ENCODE results near the gene SLC43A2. TPM values are rescaled to one million over a fixed set of nuclear protein-coding genes. Genes with fewer than 3 reads are reported as not detected.
A peak's percentile ranks its signal among the peaks of the same experiment; 100 is the strongest.
"Not testable (repeated sequence)": the region's sequence is repeated elsewhere in the genome, so short reads cannot be mapped to it uniquely, and the experiment has no call there.

The SLC43A2 gene
- total RNA-seq, result 39.9 TPM
- long read RNA-seq, full-length matches to known transcripts, result 40 of 86 reads
- long read RNA-seq, partial matches to known transcripts, result 20 of 86 reads
- long read RNA-seq, other reads (novel, unspliced or antisense), result 26 of 86 reads

DNA sequence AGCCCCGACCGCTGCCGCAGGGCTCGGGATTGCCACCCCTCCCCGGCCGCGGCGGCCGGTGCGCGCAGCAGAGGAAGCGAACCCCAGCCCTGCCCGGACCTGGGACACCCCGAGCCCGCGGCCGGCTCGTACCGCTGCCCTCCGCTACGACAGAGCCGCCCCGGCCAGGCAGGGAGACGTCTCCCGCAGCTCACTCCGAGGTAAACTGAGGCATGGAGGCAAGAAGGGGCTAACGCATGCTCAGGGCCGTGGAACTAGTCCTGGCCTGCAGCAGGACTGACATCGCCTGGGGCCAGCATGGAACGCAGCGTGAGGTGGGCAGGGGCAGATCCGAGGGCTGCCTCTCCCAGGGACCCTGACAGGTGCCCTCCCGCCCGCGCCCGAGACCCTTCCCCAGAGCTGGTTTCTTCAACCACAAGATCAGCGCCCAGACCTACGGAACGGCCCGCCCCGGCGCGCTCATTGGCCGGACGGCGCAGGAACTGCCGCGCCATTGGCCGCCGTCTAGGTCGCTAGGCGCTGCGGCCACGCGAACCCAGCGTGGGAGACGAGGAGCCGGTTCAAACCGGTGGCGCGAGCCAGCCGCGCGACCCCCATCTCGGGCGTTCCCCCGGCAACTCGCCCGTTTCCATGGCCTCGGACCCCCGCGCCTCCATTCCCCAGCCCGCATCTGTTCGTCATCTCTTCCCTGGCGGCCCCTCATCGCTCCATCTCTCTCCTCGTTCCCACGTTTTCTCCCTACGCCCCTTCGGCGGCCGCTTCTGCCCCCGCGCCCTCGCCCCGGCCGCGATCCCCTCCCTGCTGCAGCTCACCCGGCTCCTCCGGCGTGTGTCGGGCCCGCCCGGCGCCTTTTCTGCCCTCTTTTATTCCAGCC lies at the start of gene SLC43A2:
TSS of gene SLC43A2 (minus strand) at position 853 of the 874 bp plus-strand sequence. CDS start 960 bp downstream, outside the sequence.
- TF ChIP-seq, protein P1, sequence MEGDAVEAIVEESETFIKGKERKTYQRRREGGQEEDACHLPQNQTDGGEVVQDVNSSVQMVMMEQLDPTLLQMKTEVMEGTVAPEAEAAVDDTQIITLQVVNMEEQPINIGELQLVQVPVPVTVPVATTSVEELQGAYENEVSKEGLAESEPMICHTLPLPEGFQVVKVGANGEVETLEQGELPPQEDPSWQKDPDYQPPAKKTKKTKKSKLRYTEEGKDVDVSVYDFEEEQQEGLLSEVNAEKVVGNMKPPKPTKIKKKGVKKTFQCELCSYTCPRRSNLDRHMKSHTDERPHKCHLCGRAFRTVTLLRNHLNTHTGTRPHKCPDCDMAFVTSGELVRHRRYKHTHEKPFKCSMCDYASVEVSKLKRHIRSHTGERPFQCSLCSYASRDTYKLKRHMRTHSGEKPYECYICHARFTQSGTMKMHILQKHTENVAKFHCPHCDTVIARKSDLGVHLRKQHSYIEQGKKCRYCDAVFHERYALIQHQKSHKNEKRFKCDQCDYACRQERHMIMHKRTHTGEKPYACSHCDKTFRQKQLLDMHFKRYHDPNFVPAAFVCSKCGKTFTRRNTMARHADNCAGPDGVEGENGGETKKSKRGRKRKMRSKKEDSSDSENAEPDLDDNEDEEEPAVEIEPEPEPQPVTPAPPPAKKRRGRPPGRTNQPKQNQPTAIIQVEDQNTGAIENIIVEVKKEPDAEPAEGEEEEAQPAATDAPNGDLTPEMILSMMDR (IDR thresholded peaks at IDR 0.05), result no peak
- peak within 1 kb of the TSS; percentile 81 for H3K4me3 ChIP-seq
- intact Hi-C loops (cut with DNase I), result loop anchor here (5.0 kb wide), 1 partner anchor 56 kb away; no protein-coding TSS in a partner anchor
- peak within 1 kb of the TSS; percentile 92 for H3K27ac ChIP-seq
- peak; percentile 94 for DNase-seq
- H3K4me1 ChIP-seq, result peaks cover 40% of the 10 kb centered on the region
- H3K27me3 ChIP-seq, result no peaks in the 10 kb centered on the region
- ATAC-seq, result peak; percentile 83
- no peaks in the 10 kb centered on the region for H3K9me3 ChIP-seq
- peaks cover 9% of the 10 kb centered on the region for H3K36me3 ChIP-seq

DNA sequence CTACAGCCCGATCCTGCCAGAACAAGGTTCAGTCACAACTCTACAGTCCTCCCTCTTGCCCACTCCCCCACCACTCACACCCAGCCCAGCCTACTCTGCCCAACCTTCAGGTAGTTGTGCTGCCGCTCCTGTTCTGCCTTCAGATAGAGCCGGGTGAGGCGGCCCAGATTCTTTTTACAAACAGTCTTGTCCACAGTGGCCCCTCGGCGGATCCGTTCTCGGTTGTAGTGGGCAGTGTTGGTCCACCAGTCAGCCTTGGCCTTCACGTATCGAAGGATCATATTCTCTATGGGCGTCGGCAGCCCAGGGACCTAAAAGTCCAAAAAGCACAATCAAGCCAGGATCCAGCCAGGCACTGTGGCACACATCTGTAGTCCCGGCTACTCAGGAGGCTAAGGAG lies 47.8 kb upstream of the SLC43A2 start:
- H3K9me3 ChIP-seq, result no peaks in the 10 kb centered on the region
- TF ChIP-seq, protein P1 (IDR thresholded peaks at IDR 0.05), result no peak
- no peak overlapping the region for H3K27ac ChIP-seq
- no peaks in the 10 kb centered on the region for H3K4me1 ChIP-seq
- no peak overlapping the region for H3K4me3 ChIP-seq
- no peak for DNase-seq
- no peaks in the 10 kb centered on the region for H3K27me3 ChIP-seq
- ATAC-seq, result no peak
- peaks cover 100% of the 10 kb centered on the region for H3K36me3 ChIP-seq
- intact Hi-C loops (cut with DNase I), result loop anchor here (10.0 kb wide), 1 partner anchor 108 kb away; no protein-coding TSS in a partner anchor

DNA sequence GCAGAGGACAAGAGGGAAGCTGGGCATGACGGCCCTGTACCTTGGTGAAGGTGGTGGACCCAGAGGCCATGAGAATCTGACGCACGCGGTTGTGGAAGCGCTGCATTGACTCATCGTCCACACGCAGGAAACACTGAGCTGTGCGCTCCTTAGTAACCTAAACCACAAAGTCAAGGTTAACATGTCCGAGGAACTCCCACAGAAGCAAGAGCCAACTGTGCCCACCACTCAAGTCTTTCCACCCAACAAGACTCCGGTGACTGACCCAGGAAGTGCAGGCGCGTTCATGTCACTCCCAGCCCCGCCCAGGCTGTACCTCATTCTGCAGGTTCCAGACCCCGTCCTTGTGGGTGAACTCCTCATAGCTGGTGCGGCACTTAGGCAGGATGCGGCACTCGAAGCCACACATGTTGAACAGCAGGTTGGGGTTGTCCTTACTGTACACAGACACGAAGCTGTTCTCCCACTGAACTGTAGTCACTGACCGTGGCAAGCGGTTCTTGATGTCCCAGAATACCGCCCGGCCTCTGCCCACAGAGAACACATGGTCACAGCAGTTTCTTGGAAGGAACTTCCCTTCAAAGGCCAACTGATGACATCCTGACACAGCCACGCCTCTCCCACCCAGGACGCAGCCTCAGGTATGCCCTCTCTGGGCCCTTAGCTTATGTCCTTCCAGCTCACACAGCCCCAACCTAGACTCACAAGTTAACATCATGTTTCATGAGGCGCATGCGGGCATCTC lies 44.6 kb upstream of the SLC43A2 start:
- TF ChIP-seq, protein P1 (IDR thresholded peaks at IDR 0.05), result no peak

DNA sequence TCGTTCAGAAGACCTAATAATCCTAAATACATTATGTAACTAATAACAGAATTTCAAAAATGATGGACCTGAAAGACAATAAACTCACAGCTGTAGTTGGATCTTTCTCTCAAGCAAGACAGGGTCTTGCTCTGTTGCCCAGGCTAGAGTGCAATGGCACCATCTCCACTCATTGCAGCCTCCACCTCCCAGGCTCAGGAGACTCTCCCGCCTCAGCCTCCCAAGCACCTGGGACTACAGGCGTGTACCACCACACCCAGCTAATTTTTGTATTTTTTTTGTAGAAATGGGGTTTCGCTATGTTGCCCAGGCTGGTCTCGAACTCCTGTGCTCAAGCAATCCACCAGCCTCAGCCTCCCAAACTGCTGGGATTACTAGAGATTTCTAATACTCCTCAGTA lies 35.3 kb upstream of the SLC43A2 start:
- DNase-seq; H3K27me3 ChIP-seq; intact Hi-C loops (cut with DNase I); H3K4me3 ChIP-seq; H3K9me3 ChIP-seq; H3K27ac ChIP-seq; ATAC-seq; H3K4me1 ChIP-seq: not testable (repeated sequence)
- H3K36me3 ChIP-seq, result peaks cover 97% of the 10 kb centered on the region

More for the DNA sequence above, 44.6 kb upstream of the SLC43A2 start:
- DNase-seq, result no peak
- H3K4me1 ChIP-seq, result peaks cover 21% of the 10 kb centered on the region
- H3K36me3 ChIP-seq, result peaks cover 100% of the 10 kb centered on the region
- no peak overlapping the region for H3K27ac ChIP-seq
- no peak overlapping the region for H3K4me3 ChIP-seq
- H3K27me3 ChIP-seq, result no peaks in the 10 kb centered on the region
- ATAC-seq, result no peak
- H3K9me3 ChIP-seq, result no peaks in the 10 kb centered on the region
- intact Hi-C loops (cut with DNase I), result loop anchor here (10.0 kb wide), 1 partner anchor 112 kb away; no protein-coding TSS in a partner anchor

DNA sequence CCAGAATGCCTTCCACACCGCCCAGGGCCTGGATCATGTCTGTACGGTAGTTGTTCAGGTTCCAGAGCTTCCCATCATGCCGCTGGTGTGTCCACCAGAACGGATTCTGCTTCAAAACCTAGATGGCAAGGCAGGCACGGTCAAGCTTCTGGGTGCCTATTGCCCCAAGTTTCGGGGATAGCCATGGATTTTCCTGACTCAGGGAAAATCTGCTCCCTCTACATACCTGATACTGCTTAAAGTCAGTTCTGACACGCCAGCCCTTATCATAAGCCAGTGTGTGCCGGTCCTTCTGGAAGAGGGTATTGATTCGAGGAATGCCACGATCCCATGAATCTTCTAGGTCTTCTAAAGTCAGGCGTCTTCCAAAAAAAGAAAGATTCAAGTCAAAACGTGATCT lies 32.4 kb upstream of the SLC43A2 start:
- no peak overlapping the region for H3K4me3 ChIP-seq
- no peaks in the 10 kb centered on the region for H3K4me1 ChIP-seq
- intact Hi-C loops (cut with DNase I), result no loop called here
- no peaks in the 10 kb centered on the region for H3K27me3 ChIP-seq
- no peak for ATAC-seq
- DNase-seq, result no peak
- H3K27ac ChIP-seq, result no peak overlapping the region
- peaks cover 100% of the 10 kb centered on the region for H3K36me3 ChIP-seq
- TF ChIP-seq, protein P1 (IDR thresholded peaks at IDR 0.05), result no peak
- H3K9me3 ChIP-seq, result no peaks in the 10 kb centered on the region
